ENCODE measurements around the gene HAUS2. TPM values are rescaled to one million over a fixed set of nuclear protein-coding genes. Genes with fewer than 3 reads are reported as not detected.
"Not testable (repeated sequence)": the region's sequence is repeated elsewhere in the genome, so short reads cannot be mapped to it uniquely, and the experiment has no call there.

HAUS2 gene
- total RNA-seq, 1 experiment from 2014 or later: 39.8 TPM

GRCh38 chr15:42595626-42596240 is 47.1 kb downstream of the HAUS2 start:
- RAD21 ChIA-PET (ENCODE audit: low non-redundant PET in 1 of 2, low total read pairs in 2 of 2, uncharacterized antibody in 2 of 2, unreplicated experiment in 2 of 2): no interaction called here
- no TSS peak for BruUV-seq (replicated peaks)

GRCh38 chr15:42601316-42601715 is 52.7 kb downstream of the HAUS2 start:
- POLR2A ChIA-PET; RAD21 ChIA-PET (ENCODE audit: low non-redundant PET in 1 of 2, low total read pairs in 2 of 2, uncharacterized antibody in 2 of 2, unreplicated experiment in 2 of 2): not testable (repeated sequence)

More at GRCh38 chr15:42595626-42596240, 47.1 kb downstream of the HAUS2 start:
- CTCF ChIA-PET: interaction anchor here (1.2 kb wide), 1 partner anchor 10 kb away, joined by 3 read pairs; no protein-coding TSS in a partner anchor
- peaks cover 0 to 4% of the 10 kb centered on the region in 2 experiments; a peak in 2 of 4 replicates for H3K4me1 ChIP-seq (ENCODE audit: control insufficient read depth in 1 of 2, insufficient read depth in 2 of 2, low read length in 2 of 2)
- H3K9ac ChIP-seq (ENCODE audit: low read length): no peak overlapping the region
- no peaks in the 10 kb centered on the region for H3K9me2 ChIP-seq (ENCODE audit: insufficient read depth)
- H3K27me3 ChIP-seq (ENCODE audit: insufficient read depth, low read length): no peaks in the 10 kb centered on the region
- no peaks in the 10 kb centered on the region for H4K20me1 ChIP-seq (ENCODE audit: insufficient read depth)
- no peak for DNase-seq (ENCODE audit: low read depth, low spot score)
- no peak for ATAC-seq
- no peaks in the 10 kb centered on the region for H3K9me3 ChIP-seq (ENCODE audit: control insufficient read depth in 1 of 2, insufficient read depth in 1 of 2, low read depth in 1 of 2, low read length in 2 of 2)
- POLR2A ChIA-PET: no interaction called here
- H2AFZ ChIP-seq (ENCODE audit: low read depth, low read length, poor library complexity, severe bottlenecking): no peak overlapping the region
- TF ChIP-seq MAX (IDR thresholded peaks at IDR 0.05): no peak
- no peak for TF ChIP-seq POLR2AphosphoS5 (IDR thresholded peaks at IDR 0.05; ENCODE audit: low read depth, low read length)
- TF ChIP-seq TCF7L2 (IDR thresholded peaks at IDR 0.05; ENCODE audit: borderline replicate concordance, extremely low read depth, insufficient read depth, insufficient read length): no peak
- TF ChIP-seq SRF (IDR thresholded peaks at IDR 0.05; ENCODE audit: low read depth): no peak
- TF ChIP-seq POLR2A (IDR thresholded peaks at IDR 0.05; ENCODE audit: borderline replicate concordance, extremely low read depth, insufficient read depth, insufficient read length): no peak
- no peaks in the 10 kb centered on the region for H3K36me3 ChIP-seq (ENCODE audit: control insufficient read depth in 1 of 2, insufficient read depth in 2 of 2, low read length in 2 of 2)
- H3K79me2 ChIP-seq (ENCODE audit: insufficient read depth, low read length): no peaks in the 10 kb centered on the region
- H3K27ac ChIP-seq (ENCODE audit: low read depth, low read length): no peak overlapping the region
- intact Hi-C loops (cut with micrococcal nuclease): no loop called here
- H3K4me2 ChIP-seq (ENCODE audit: low read length): no peak overlapping the region
- no peak overlapping the region for H3K4me3 ChIP-seq (replicated peaks in 1 of 2; ENCODE audit: low read depth in 1 of 2, low read length in 2 of 2)

More at GRCh38 chr15:42601316-42601715, 52.7 kb downstream of the HAUS2 start:
- H3K9ac ChIP-seq (ENCODE audit: low read length); H3K4me3 ChIP-seq (replicated peaks in 1 of 2; ENCODE audit: low read depth in 1 of 2, low read length in 2 of 2); H2AFZ ChIP-seq (ENCODE audit: low read depth, low read length, poor library complexity, severe bottlenecking); H3K9me3 ChIP-seq (ENCODE audit: control insufficient read depth in 1 of 2, insufficient read depth in 1 of 2, low read depth in 1 of 2, low read length in 2 of 2); H3K36me3 ChIP-seq (ENCODE audit: control insufficient read depth in 1 of 2, insufficient read depth in 2 of 2, low read length in 2 of 2); intact Hi-C loops (cut with micrococcal nuclease); CTCF ChIA-PET; H3K4me2 ChIP-seq (ENCODE audit: low read length); BruUV-seq (replicated peaks); H4K20me1 ChIP-seq (ENCODE audit: insufficient read depth); H3K4me1 ChIP-seq (ENCODE audit: control insufficient read depth in 1 of 2, insufficient read depth in 2 of 2, low read length in 2 of 2); ATAC-seq; H3K79me2 ChIP-seq (ENCODE audit: insufficient read depth, low read length); H3K9me2 ChIP-seq (ENCODE audit: insufficient read depth); H3K27ac ChIP-seq (ENCODE audit: low read depth, low read length); DNase-seq (ENCODE audit: low read depth, low spot score); H3K27me3 ChIP-seq (ENCODE audit: insufficient read depth, low read length): not testable (repeated sequence)
